GM19468 (cell line): Measurements from ENCODE around the gene MRPS18B.

Source experiments
- ATAC-seq: cut with Tn5 transposase; IDR thresholded peaks from one replicate; pipeline ENCODE4 v1.9.1; 2021; ENCODE audit warnings: mild to moderate bottlenecking, moderate library complexity, moderate number of reproducible peaks; ENCODE audit not compliant: unreplicated experiment; ENCODE audit errors: extremely low read depth

The MRPS18B gene

GRCh38 chr6:30672445-30673253 is 55.0 kb downstream of the MRPS18B start, which contains the start of gene DHX16:
DHX16 (minus strand) TSS chr6:30673006; CDS start chr6:30672841, 165 bp downstream.
- ATAC-seq = peak; percentile 56
